Loucy (cell line): ENCODE measurements around the gene DGKB.

Experiments
- H2AFZ ChIP-seq: fragments of 200-600 bp; sonication (generic); 2 replicates; pipeline ENCODE4 v1.6.0; 2016; ENCODE audit warnings: antibody characterized with exemption, mild to moderate bottlenecking, low read length, moderate library complexity
- H3F3A ChIP-seq: fragments of 200-600 bp; 2 replicates; pipeline ENCODE4 v1.6.0; 2016; ENCODE audit warnings: antibody characterized with exemption, low read depth, mild to moderate bottlenecking
- H3K27me3 ChIP-seq: fragments of 200-600 bp; sonication (generic); 2 replicates; pipeline ENCODE4 v1.6.1; 2014; ENCODE audit warnings: low read length, mild to moderate bottlenecking; ENCODE audit not compliant: insufficient read depth, poor library complexity, severe bottlenecking
- H3K36me3 ChIP-seq: fragments of 200-600 bp; sonication (generic); 2 replicates; pipeline ENCODE4 v1.6.1; 2016; ENCODE audit warnings: low read length; ENCODE audit not compliant: insufficient read depth
- H3K4me1 ChIP-seq: fragments of 200-600 bp; sonication (generic); 2 replicates; pipeline ENCODE4 v1.5.1; 2014; ENCODE audit warnings: low read length, mild to moderate bottlenecking; ENCODE audit not compliant: insufficient read depth, poor library complexity, severe bottlenecking
- H3K4me2 ChIP-seq: fragments of 200-600 bp; sonication (generic); 2 replicates; pipeline ENCODE4 v1.6.0; 2014; ENCODE audit warnings: antibody characterized with exemption, low read length, low read depth, mild to moderate bottlenecking; ENCODE audit not compliant: poor library complexity, severe bottlenecking
- H3K4me3 ChIP-seq: fragments of 200-600 bp; sonication (generic); 2 replicates; pipeline ENCODE4 v1.5.1; 2014; ENCODE audit warnings: low read length, mild to moderate bottlenecking, mixed read lengths; ENCODE audit not compliant: poor library complexity, severe bottlenecking
- H3K79me2 ChIP-seq: fragments of 200-600 bp; sonication (generic); 2 replicates; pipeline ENCODE4 v1.6.1; 2014; ENCODE audit warnings: low read length; ENCODE audit not compliant: insufficient read depth
- H3K9ac ChIP-seq: fragments of 200-600 bp; sonication (generic); 2 replicates; pipeline ENCODE4 v1.6.0; 2014; ENCODE audit warnings: mild to moderate bottlenecking, low read depth, low read length, moderate library complexity; ENCODE audit not compliant: poor library complexity, severe bottlenecking
- H3K9me2 ChIP-seq: fragments of 200-600 bp; sonication (generic); replicated peaks from 2 replicates; pipeline ENCODE4 v1.6.1; 2016; ENCODE audit warnings: low read depth, low read length, mixed read lengths
- H3K9me3 ChIP-seq: fragments of 200-600 bp; sonication (generic); 2 replicates; pipeline ENCODE4 v1.6.1; 2014; ENCODE audit warnings: mild to moderate bottlenecking, antibody characterized with exemption, low read length, low read depth; ENCODE audit not compliant: insufficient read depth
- H4K20me1 ChIP-seq: fragments of 200-600 bp; sonication (generic); 2 replicates; pipeline ENCODE4 v1.6.0; 2014; ENCODE audit warnings: antibody characterized with exemption, low read length, mild to moderate bottlenecking; ENCODE audit not compliant: insufficient read depth, poor library complexity, severe bottlenecking
- EZH2phosphoT487 ChIP-seq: fragments of 200-600 bp; IDR thresholded peaks from 2 replicates; pipeline ENCODE4 v1.6.1; 2018; ENCODE audit warnings: antibody characterized with exemption, mild to moderate bottlenecking, moderate library complexity, borderline replicate concordance
- TF ChIP-seq, protein P1 (sequence below): fragments of 200-600 bp; sonication (generic); conservative IDR thresholded peaks from 2 replicates; pipeline ENCODE4 v1.5.1; 2014; ENCODE audit warnings: mild to moderate bottlenecking, antibody characterized with exemption, low read length

Gene DGKB

DNA sequence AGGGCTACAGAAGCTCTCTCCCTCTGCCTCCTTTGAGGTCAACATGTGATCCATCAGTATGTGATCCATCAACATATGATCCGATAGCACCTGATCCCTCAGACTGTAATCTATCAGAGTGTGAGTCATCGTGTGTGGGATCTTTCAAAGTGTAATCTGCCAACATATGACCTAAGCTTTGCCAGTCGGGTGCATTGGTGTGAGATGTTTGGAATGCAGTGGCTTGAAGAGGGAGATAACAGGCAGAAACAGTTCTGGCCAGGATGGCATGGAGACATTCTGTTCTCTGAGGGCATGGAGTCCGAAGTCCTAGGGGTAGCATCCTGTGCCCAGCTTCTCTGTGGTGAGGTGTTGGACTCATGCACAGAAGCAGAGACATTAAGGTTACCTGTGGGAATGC lies 695.4 kb downstream of the DGKB start:
- no peaks in the 10 kb centered on the region for H3K9me3 ChIP-seq
- H3K4me1 ChIP-seq: no peaks in the 10 kb centered on the region
- no peak overlapping the region for H2AFZ ChIP-seq
- no peak overlapping the region for H3K4me3 ChIP-seq
- no peaks in the 10 kb centered on the region for H4K20me1 ChIP-seq
- H3K36me3 ChIP-seq: no peaks in the 10 kb centered on the region
- H3F3A ChIP-seq: no peaks in the 10 kb centered on the region
- TF ChIP-seq, protein P1, sequence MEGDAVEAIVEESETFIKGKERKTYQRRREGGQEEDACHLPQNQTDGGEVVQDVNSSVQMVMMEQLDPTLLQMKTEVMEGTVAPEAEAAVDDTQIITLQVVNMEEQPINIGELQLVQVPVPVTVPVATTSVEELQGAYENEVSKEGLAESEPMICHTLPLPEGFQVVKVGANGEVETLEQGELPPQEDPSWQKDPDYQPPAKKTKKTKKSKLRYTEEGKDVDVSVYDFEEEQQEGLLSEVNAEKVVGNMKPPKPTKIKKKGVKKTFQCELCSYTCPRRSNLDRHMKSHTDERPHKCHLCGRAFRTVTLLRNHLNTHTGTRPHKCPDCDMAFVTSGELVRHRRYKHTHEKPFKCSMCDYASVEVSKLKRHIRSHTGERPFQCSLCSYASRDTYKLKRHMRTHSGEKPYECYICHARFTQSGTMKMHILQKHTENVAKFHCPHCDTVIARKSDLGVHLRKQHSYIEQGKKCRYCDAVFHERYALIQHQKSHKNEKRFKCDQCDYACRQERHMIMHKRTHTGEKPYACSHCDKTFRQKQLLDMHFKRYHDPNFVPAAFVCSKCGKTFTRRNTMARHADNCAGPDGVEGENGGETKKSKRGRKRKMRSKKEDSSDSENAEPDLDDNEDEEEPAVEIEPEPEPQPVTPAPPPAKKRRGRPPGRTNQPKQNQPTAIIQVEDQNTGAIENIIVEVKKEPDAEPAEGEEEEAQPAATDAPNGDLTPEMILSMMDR: no peak
- no peak for TF ChIP-seq EZH2phosphoT487
- H3K4me2 ChIP-seq: no peak overlapping the region
- H3K9ac ChIP-seq: no peak overlapping the region
- H3K9me2 ChIP-seq: no peaks in the 10 kb centered on the region
- no peaks in the 10 kb centered on the region for H3K27me3 ChIP-seq
- no peaks in the 10 kb centered on the region for H3K79me2 ChIP-seq

DNA sequence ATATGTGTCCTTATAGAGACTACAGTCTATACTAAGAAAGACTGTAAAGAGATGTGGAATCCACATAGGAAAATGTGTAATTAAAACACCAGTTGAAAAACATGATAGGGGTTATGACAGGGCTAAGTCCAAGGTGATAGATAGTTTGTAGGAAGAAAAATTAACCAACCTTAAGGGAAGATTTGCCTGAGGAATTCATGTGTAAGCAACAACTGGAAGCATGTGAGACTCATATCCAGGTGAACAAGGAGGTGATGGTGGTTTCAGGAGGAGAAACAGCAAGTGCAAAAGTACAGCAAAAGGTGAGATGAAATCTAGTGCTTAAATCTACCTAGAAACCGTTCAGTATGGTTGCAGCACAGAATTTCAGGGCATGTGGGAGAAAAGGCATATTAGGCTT lies 696.4 kb downstream of the DGKB start:
- Histone ChIP-seq H3K4me3 (no peak overlapping the region), H3K36me3 (no peaks in the 10 kb centered on the region), H3K27me3 (no peaks in the 10 kb centered on the region), H3K9ac (no peak overlapping the region), H4K20me1 (no peaks in the 10 kb centered on the region), H3F3A (no peaks in the 10 kb centered on the region), H3K9me2 (no peaks in the 10 kb centered on the region), H2AFZ (no peak overlapping the region), H3K9me3 (no peaks in the 10 kb centered on the region), H3K4me2 (no peak overlapping the region), H3K79me2 (no peaks in the 10 kb centered on the region), H3K4me1 (no peaks in the 10 kb centered on the region)
- TF ChIP-seq, protein P1: no peak
- no peak for TF ChIP-seq EZH2phosphoT487

DNA sequence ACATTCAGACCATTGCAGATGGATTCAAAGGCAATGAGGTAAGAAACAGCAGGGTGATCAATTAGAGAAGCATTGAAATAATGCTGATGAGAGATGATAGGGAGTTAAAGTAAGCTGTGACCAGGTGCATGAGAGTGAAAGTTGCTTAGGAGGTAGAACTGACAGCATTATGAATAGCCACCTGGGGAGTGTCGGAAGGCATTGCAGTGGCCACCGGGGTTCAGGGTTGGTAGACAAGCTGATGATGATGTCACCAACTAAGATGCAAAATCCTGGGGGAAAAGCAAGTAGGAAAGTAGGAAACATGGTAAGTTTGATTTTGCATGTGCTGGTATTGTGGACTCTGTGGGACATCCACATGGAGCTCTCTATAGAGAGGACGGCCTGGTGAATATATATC lies 701.2 kb downstream of the DGKB start:
- no peaks in the 10 kb centered on the region for H3K79me2 ChIP-seq
- no peak overlapping the region for H2AFZ ChIP-seq
- no peak overlapping the region for H3K4me3 ChIP-seq
- no peaks in the 10 kb centered on the region for H3K9me3 ChIP-seq
- no peak overlapping the region for H3K9ac ChIP-seq
- no peaks in the 10 kb centered on the region for H3K4me1 ChIP-seq
- no peaks in the 10 kb centered on the region for H3K36me3 ChIP-seq
- TF ChIP-seq, protein P1: no peak
- TF ChIP-seq EZH2phosphoT487: no peak
- H4K20me1 ChIP-seq: no peaks in the 10 kb centered on the region
- no peaks in the 10 kb centered on the region for H3F3A ChIP-seq
- H3K4me2 ChIP-seq: no peak overlapping the region
- no peaks in the 10 kb centered on the region for H3K27me3 ChIP-seq
- no peaks in the 10 kb centered on the region for H3K9me2 ChIP-seq
